HG03378 (cell line): Measurements from ENCODE around the gene CCT8L2.
"Not testable (repeated sequence)": the region's sequence is repeated elsewhere in the genome, so short reads cannot be mapped to it uniquely, and the experiment has no call there.

ENCODE experiments used
- ATAC-seq: cut with Tn5 transposase; IDR thresholded peaks from one replicate; pipeline ENCODE4 v1.9.1; 2021; ENCODE audit warnings: mild to moderate bottlenecking, moderate library complexity; ENCODE audit not compliant: unreplicated experiment

CCT8L2 gene

GRCh38 chr22:16595251-16595650, 2.6 kb upstream of the CCT8L2 start:
- ATAC-seq, result not testable (repeated sequence)

GRCh38 chr22:16594026-16594425, 1.4 kb upstream of the CCT8L2 start:
- no peak for ATAC-seq

GRCh38 chr22:16592231-16592630, 379 bp downstream of the CCT8L2 start:
- ATAC-seq, result not testable (repeated sequence)

GRCh38 chr22:16591136-16591535, 1.5 kb downstream of the CCT8L2 start:
- not testable (repeated sequence) for ATAC-seq

- no peak for ATAC-seq
Measured at GRCh38 chr22:16586991-16587390, 5.6 kb downstream of the CCT8L2 start.

- ATAC-seq, result no peak
Measured at GRCh38 chr22:16586170-16586569, 6.4 kb downstream of the CCT8L2 start.

- not testable (repeated sequence) for ATAC-seq
Measured at GRCh38 chr22:16580872-16581271, 11.7 kb downstream of the CCT8L2 start.

- not testable (repeated sequence) for ATAC-seq
Measured at GRCh38 chr22:16569240-16569834, 23.3 kb downstream of the CCT8L2 start.

GRCh38 chr22:16568425-16568758, 24.2 kb downstream of the CCT8L2 start:
- ATAC-seq, result no peak

GRCh38 chr22:16567617-16568424, 24.8 kb downstream of the CCT8L2 start:
- not testable (repeated sequence) for ATAC-seq

GRCh38 chr22:16566421-16567151, 26.0 kb downstream of the CCT8L2 start:
- not testable (repeated sequence) for ATAC-seq

GRCh38 chr22:16565585-16566420, 26.8 kb downstream of the CCT8L2 start:
- not testable (repeated sequence) for ATAC-seq

GRCh38 chr22:16564837-16565584, 27.6 kb downstream of the CCT8L2 start:
- ATAC-seq, result not testable (repeated sequence)

- no peak for ATAC-seq
Measured at GRCh38 chr22:16563555-16564520, 28.8 kb downstream of the CCT8L2 start.

- no peak for ATAC-seq
Measured at GRCh38 chr22:16562711-16563554, 29.7 kb downstream of the CCT8L2 start.

- not testable (repeated sequence) for ATAC-seq
Measured at GRCh38 chr22:16561093-16561658, 31.4 kb downstream of the CCT8L2 start.

- not testable (repeated sequence) for ATAC-seq
Measured at GRCh38 chr22:16560651-16561050, 32.0 kb downstream of the CCT8L2 start.

GRCh38 chr22:16559996-16560395, 32.6 kb downstream of the CCT8L2 start:
- ATAC-seq, result not testable (repeated sequence)
